HEK293T (cell line): ENCODE measurements around the gene HAUS2.

Experiments
- CTCF ChIA-PET: fragments of 350-600 bp; formaldehyde crosslinking; extraction: SDS; loops from one replicate; lab custom pipeline; 2021; ENCODE audit warnings: antibody characterized with exemption, inconsistent platforms; lab: Yijun Ruan, JAX
- POLR2A ChIA-PET: fragments of 350-600 bp; formaldehyde crosslinking; extraction: SDS; loops from one replicate; lab custom pipeline; 2020; ENCODE audit warnings: antibody characterized with exemption, inconsistent platforms; lab: Yijun Ruan, JAX
- DNase-seq: peaks from one replicate; pipeline ENCODE4 v3.0.0; 2012; ENCODE audit warnings: mixed read lengths; ENCODE audit errors: extremely low spot score
- ARNT ChIP-seq: fragments of 450-650 bp; IDR thresholded peaks from 2 replicates; pipeline ENCODE4 v1.6.1; 2017; ENCODE audit warnings: mild to moderate bottlenecking
- BHLHE40 ChIP-seq: fragments of 450-650 bp; IDR thresholded peaks from 2 replicates; pipeline ENCODE4 v1.6.1; 2016; ENCODE audit warnings: mild to moderate bottlenecking, moderate library complexity, borderline replicate concordance
- CTBP1 ChIP-seq: fragments of 450-650 bp; IDR thresholded peaks from 2 replicates; pipeline ENCODE4 v1.6.1; 2016; ENCODE audit warnings: borderline replicate concordance
- ELF4 ChIP-seq: fragments of 450-650 bp; IDR thresholded peaks from 2 replicates; pipeline ENCODE4 v1.6.1; 2017; ENCODE audit warnings: antibody characterized with exemption
- FOXA1 ChIP-seq: fragments of 450-650 bp; IDR thresholded peaks from 2 replicates; pipeline ENCODE4 v1.6.1; 2016; ENCODE audit warnings: mild to moderate bottlenecking
- FOXK2 ChIP-seq: fragments of 450-650 bp; IDR thresholded peaks from 2 replicates; pipeline ENCODE4 v1.6.1; 2016; ENCODE audit warnings: mild to moderate bottlenecking
- FOXM1 ChIP-seq: fragments of 450-650 bp; IDR thresholded peaks from 2 replicates; pipeline ENCODE4 v1.6.1; 2017; ENCODE audit warnings: mild to moderate bottlenecking, borderline replicate concordance
- HDGF ChIP-seq: fragments of 450-650 bp; IDR thresholded peaks from 2 replicates; pipeline ENCODE4 v1.6.1; 2017; ENCODE audit warnings: antibody characterized with exemption, borderline replicate concordance
- L3MBTL2 ChIP-seq: fragments of 450-650 bp; conservative IDR thresholded peaks from 2 replicates; pipeline ENCODE4 v1.6.1; 2016; ENCODE audit warnings: mild to moderate bottlenecking
- LEF1 ChIP-seq: fragments of 450-650 bp; IDR thresholded peaks from 2 replicates; pipeline ENCODE4 v1.6.1; 2017; ENCODE audit warnings: mild to moderate bottlenecking, borderline replicate concordance
- NFRKB ChIP-seq: fragments of 450-650 bp; IDR thresholded peaks from 2 replicates; pipeline ENCODE4 v1.6.1; 2016; ENCODE audit warnings: mild to moderate bottlenecking, moderate library complexity
- PKNOX1 ChIP-seq: fragments of 450-650 bp; IDR thresholded peaks from 2 replicates; pipeline ENCODE4 v1.6.1; 2016
- SP1 ChIP-seq: fragments of 450-650 bp; IDR thresholded peaks from 2 replicates; pipeline ENCODE4 v1.6.1; 2017
- SUZ12 ChIP-seq: fragments of 450-650 bp; IDR thresholded peaks from 2 replicates; pipeline ENCODE4 v1.6.1; 2016; ENCODE audit warnings: mild to moderate bottlenecking
- TARDBP ChIP-seq: fragments of 450-650 bp; IDR thresholded peaks from 2 replicates; pipeline ENCODE4 v1.6.1; 2016
- ZNF384 ChIP-seq: fragments of 450-650 bp; IDR thresholded peaks from 2 replicates; pipeline ENCODE4 v1.6.1; 2016

HAUS2 gene

GRCh38 chr15:42508263-42508690, 40.4 kb upstream of the HAUS2 start:
- ChIA-PET CTCF (no interaction called here), POLR2A (no interaction called here)
- TF ChIP-seq ZNF384 (no peak), FOXK2 (no peak), L3MBTL2 (no peak), ELF4 (no peak), CTBP1 (no peak), TARDBP (no peak)
- no peak for DNase-seq

GRCh38 chr15:42510258-42511006, 38.2 kb upstream of the HAUS2 start:
- ChIA-PET CTCF (no interaction called here), POLR2A (no interaction called here)
- no peak for DNase-seq
- TF ChIP-seq ZNF384, result no peak
- no peak for TF ChIP-seq FOXK2
- no peak for TF ChIP-seq HDGF
- TF ChIP-seq TARDBP, result no peak
- no peak for TF ChIP-seq BHLHE40
- no peak for TF ChIP-seq LEF1
- TF ChIP-seq PKNOX1, result no peak
- no peak for TF ChIP-seq CTBP1
- no peak for TF ChIP-seq ARNT
- TF ChIP-seq SUZ12, result no peak
- TF ChIP-seq ELF4, result no peak
- no peak for TF ChIP-seq SP1
- TF ChIP-seq FOXM1, result no peak

GRCh38 chr15:42511007-42511391, 37.6 kb upstream of the HAUS2 start:
- TF ChIP-seq SP1 (no peak), ZNF384 (no peak), CTBP1 (no peak), NFRKB (no peak), FOXK2 (no peak), LEF1 (no peak), PKNOX1 (no peak), HDGF (no peak), ARNT (no peak), ELF4 (no peak), BHLHE40 (no peak), SUZ12 (no peak), FOXM1 (no peak), TARDBP (no peak)
- CTCF ChIA-PET, result no interaction called here
- POLR2A ChIA-PET, result no interaction called here
- no peak for DNase-seq

GRCh38 chr15:42523331-42523730, 25.3 kb upstream of the HAUS2 start:
- TF ChIP-seq CTBP1 (no peak), FOXM1 (no peak), BHLHE40 (no peak), LEF1 (no peak), FOXA1 (no peak), FOXK2 (no peak), ZNF384 (no peak), HDGF (no peak), SUZ12 (no peak)
- ChIA-PET POLR2A (no interaction called here), CTCF (no interaction called here)
- DNase-seq, result no peak

- ChIA-PET CTCF (no interaction called here), POLR2A (interaction anchor here (0.8 kb wide), 1 partner anchor 19 kb away, joined by 3 read pairs; no protein-coding TSS in a partner anchor)
- TF ChIP-seq FOXM1 (no peak), ARNT (no peak), BHLHE40 (no peak), PKNOX1 (no peak), NFRKB (no peak), LEF1 (no peak), CTBP1 (no peak), SP1 (no peak), HDGF (no peak), FOXK2 (no peak), SUZ12 (no peak), L3MBTL2 (no peak), FOXA1 (no peak), ZNF384 (no peak), ELF4 (no peak), TARDBP (no peak)
- no peak for DNase-seq
These were observed 19.7 kb upstream of the HAUS2 start for GRCh38 chr15:42528970-42529369.

- CTCF ChIA-PET, result no interaction called here
- DNase-seq, result no peak
- TF ChIP-seq ARNT (no peak), FOXM1 (no peak), SUZ12 (no peak), TARDBP (no peak), LEF1 (no peak), NFRKB (no peak), CTBP1 (no peak), PKNOX1 (no peak), FOXA1 (no peak), BHLHE40 (no peak)
- POLR2A ChIA-PET, result no interaction called here
These were observed 15.4 kb upstream of the HAUS2 start for GRCh38 chr15:42533246-42533645.
